Effector memory CD4-positive, alpha-beta T cell (primary cell): ENCODE results near the gene TCERG1L.

Experiments
- DNase-seq, 3 donors: peaks; one replicate each; pipeline ENCODE4 v3.0.0-alpha.2; 2020
- H3K27ac ChIP-seq: 2 replicates; pipeline ENCODE4 v1.7.0; 2013; ENCODE audit warnings: mild to moderate bottlenecking, low read length, moderate library complexity; ENCODE audit not compliant: insufficient read depth, poor library complexity, severe bottlenecking
- H3K27me3 ChIP-seq: replicated peaks from 2 replicates; pipeline ENCODE4 v1.7.0; 2013; ENCODE audit warnings: mild to moderate bottlenecking, low read length; ENCODE audit not compliant: insufficient read depth, control insufficient read depth, poor library complexity, severe bottlenecking
- H3K36me3 ChIP-seq: 2 replicates; pipeline ENCODE4 v1.7.0; 2013; ENCODE audit warnings: mild to moderate bottlenecking, low read length, moderate library complexity; ENCODE audit not compliant: control insufficient read depth, insufficient read depth
- H3K4me1 ChIP-seq: 2 replicates; pipeline ENCODE4 v1.7.0; 2013; ENCODE audit warnings: low read length, mild to moderate bottlenecking; ENCODE audit not compliant: control insufficient read depth, insufficient read depth, poor library complexity, severe bottlenecking
- H3K4me3 ChIP-seq: 2 replicates; pipeline ENCODE4 v1.7.0; 2013; ENCODE audit warnings: low read length, low read depth, mild to moderate bottlenecking; ENCODE audit not compliant: insufficient read depth, poor library complexity, severe bottlenecking
- H3K9me3 ChIP-seq: 2 replicates; pipeline ENCODE4 v1.7.0; 2013; ENCODE audit warnings: mild to moderate bottlenecking, low read length, moderate library complexity; ENCODE audit not compliant: control insufficient read depth

Gene TCERG1L

DNA sequence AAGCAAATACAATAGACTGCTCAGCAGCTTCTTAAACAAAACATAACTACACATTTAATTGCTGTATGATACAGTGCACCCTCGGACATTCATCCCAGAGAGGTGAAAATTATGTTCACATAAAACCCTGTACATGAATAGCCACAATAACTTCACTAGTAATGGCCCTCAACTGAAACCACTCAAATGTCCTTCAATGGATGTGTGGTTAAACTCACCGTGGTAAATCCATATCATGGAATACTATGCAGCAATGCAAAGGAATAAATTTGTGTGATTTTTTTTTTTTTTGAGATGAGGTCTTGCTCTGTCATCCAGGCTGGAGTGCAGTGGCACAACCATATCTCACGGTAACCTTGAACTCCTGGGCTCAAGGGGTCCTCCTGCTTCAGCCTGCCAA, 252.7 kb downstream of the TCERG1L start:
- no peaks in the 10 kb centered on the region for H3K36me3 ChIP-seq
- H3K4me1 ChIP-seq = no peaks in the 10 kb centered on the region
- no peak overlapping the region for H3K4me3 ChIP-seq
- no peaks in the 10 kb centered on the region for H3K27me3 ChIP-seq
- no peak for DNase-seq
- no peaks in the 10 kb centered on the region for H3K9me3 ChIP-seq
- H3K27ac ChIP-seq = no peak overlapping the region

DNA sequence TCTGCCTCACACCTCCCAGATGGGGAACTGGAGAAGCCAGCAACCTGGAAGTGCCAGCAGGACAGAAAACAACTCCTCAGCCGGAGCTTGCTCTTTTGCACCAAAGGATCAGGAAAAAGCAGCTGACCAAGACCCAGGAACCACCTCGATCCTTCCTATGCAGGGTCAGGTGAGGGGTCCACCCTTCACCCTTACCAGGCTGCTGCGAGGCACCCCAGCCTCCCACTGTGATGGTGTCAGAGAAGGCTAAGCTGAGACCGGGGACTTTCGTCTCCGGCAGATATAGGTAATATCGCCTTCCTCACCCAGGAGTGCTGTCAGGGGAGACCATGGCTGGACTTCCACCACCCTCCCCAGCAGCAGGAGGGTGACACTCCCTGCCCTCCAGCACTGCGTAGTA, 254.7 kb downstream of the TCERG1L start:
- no peak overlapping the region for H3K4me3 ChIP-seq
- no peak overlapping the region for H3K27ac ChIP-seq
- no peaks in the 10 kb centered on the region for H3K4me1 ChIP-seq
- no peaks in the 10 kb centered on the region for H3K9me3 ChIP-seq
- no peak for DNase-seq
- H3K36me3 ChIP-seq = no peaks in the 10 kb centered on the region
- no peaks in the 10 kb centered on the region for H3K27me3 ChIP-seq

DNA sequence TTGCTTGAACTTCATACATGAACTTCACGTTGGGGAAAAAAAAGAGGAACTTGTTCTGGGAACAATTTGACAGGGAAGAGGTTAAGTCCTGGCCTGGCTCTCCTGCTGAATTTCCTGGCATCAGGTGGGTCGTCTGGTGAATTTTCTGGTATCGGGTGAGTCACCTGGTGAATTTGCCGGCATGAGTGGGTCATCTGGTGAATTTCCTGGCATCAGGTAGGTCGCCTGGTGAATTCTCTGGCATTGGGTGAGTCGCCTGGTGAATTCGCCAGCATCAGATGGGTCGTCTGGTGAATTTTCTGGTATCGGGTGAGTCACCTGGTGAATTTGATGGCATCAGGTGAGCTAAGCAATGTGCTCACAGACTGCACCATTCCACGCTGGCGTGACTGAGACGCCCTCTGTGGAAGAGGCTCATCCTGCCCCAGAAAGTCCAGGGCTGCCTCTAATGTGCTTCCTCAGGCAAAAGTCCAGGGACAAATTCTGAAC, 255.4 kb downstream of the TCERG1L start:
- no peak for DNase-seq
- no peaks in the 10 kb centered on the region for H3K9me3 ChIP-seq
- no peaks in the 10 kb centered on the region for H3K36me3 ChIP-seq
- no peaks in the 10 kb centered on the region for H3K27me3 ChIP-seq
- no peak overlapping the region for H3K27ac ChIP-seq
- H3K4me1 ChIP-seq = no peaks in the 10 kb centered on the region
- no peak overlapping the region for H3K4me3 ChIP-seq

DNA sequence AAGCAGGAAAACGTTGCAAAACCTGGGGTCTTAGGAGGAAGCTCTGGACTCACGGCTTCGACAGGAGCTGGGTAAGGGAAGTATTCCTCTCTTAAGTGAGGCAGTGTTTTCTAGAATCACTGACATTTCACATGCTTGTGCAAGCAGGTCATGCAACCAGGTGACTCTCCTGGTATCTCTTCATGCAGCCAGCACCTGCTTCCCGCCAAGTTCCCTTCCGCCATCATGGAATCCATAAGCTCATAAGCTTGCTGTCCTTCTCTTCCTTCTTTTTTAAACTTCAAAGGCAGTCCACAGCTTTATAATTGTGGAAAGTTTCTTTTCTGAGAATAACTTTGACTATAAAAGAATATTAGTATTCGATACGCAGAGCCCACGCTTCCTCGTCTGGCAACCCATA, 256.1 kb downstream of the TCERG1L start:
- H3K27ac ChIP-seq = no peak overlapping the region
- no peaks in the 10 kb centered on the region for H3K9me3 ChIP-seq
- no peak for DNase-seq
- H3K36me3 ChIP-seq = no peaks in the 10 kb centered on the region
- H3K4me1 ChIP-seq = no peaks in the 10 kb centered on the region
- H3K27me3 ChIP-seq = no peaks in the 10 kb centered on the region
- H3K4me3 ChIP-seq = no peak overlapping the region

DNA sequence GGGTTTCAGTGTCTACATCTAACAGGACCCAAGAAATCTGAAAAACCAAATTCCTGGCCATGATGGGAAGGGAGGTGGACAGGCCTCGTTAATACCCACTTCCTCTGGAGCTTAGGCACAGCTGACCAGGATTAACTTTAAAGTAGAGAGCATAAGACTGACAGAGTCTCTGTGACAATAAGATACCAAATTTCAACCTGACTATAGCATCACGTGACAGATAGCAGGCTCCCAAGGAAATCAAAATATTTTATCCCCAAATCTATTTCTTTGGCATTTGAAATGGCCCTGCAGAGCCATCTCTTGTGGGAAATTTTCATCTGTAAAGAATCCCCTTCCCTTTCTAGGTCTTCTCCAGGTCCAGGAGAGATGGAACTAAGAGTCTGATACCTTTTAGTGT, 258.3 kb downstream of the TCERG1L start:
- H3K27me3 ChIP-seq = no peaks in the 10 kb centered on the region
- H3K9me3 ChIP-seq = no peaks in the 10 kb centered on the region
- H3K4me1 ChIP-seq = no peaks in the 10 kb centered on the region
- H3K27ac ChIP-seq = no peak overlapping the region
- DNase-seq = no peak
- no peak overlapping the region for H3K4me3 ChIP-seq
- no peaks in the 10 kb centered on the region for H3K36me3 ChIP-seq

DNA sequence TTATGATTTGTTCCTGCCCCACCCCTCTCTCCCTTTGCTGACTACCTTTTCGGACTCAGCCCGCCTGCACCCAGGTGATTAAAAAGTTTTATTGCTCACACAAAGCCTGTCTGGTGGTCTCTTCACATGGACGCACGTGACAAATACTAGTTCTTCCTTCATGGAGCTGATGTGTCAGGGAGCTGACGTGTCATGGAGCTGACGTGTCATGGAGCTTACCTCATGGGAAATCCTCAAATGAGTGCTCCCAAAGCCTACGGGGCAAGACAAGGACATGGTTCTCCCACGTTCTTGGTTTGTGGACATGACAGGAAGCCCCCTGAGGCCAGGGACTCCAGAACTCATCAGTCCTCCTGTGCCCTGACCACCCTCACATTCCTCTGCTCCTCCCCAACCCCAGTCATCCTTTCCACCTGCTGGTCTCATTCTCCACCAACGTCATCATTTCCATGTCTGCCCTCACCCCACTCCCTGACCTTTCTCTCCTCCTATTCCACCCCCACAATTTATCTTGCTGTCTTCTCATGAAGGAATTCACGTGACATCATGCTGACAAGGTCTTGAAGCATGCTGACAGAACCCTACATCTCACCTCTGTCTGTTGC, 261.3 kb downstream of the TCERG1L start:
- H3K27ac ChIP-seq = no peak overlapping the region
- no peak overlapping the region for H3K4me3 ChIP-seq
- H3K9me3 ChIP-seq = no peaks in the 10 kb centered on the region
- no peaks in the 10 kb centered on the region for H3K4me1 ChIP-seq
- H3K36me3 ChIP-seq = no peaks in the 10 kb centered on the region
- H3K27me3 ChIP-seq = no peaks in the 10 kb centered on the region
- DNase-seq = no peak

DNA sequence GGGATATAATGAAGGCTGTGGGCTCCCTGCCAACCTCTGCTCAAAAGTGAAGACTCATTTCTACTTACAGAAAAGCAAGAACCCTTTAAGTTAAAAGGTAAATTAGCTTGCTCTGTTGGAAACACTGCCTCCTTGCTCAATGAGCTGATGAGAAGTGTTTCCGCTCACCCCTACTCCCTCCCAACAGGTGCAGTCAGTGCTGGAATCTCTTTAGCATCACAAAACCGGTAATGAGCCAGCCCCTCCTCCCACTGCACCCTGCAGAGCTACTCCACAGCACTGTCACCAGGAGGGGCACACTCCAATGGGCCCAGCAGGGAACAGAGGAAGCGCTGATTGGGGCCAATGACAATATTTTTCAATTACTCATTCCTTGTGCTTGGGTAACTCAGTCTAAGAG, 262.5 kb downstream of the TCERG1L start:
- H3K9me3 ChIP-seq = no peaks in the 10 kb centered on the region
- no peak overlapping the region for H3K4me3 ChIP-seq
- no peaks in the 10 kb centered on the region for H3K4me1 ChIP-seq
- no peak for DNase-seq
- H3K27ac ChIP-seq = no peak overlapping the region
- H3K27me3 ChIP-seq = no peaks in the 10 kb centered on the region
- no peaks in the 10 kb centered on the region for H3K36me3 ChIP-seq

DNA sequence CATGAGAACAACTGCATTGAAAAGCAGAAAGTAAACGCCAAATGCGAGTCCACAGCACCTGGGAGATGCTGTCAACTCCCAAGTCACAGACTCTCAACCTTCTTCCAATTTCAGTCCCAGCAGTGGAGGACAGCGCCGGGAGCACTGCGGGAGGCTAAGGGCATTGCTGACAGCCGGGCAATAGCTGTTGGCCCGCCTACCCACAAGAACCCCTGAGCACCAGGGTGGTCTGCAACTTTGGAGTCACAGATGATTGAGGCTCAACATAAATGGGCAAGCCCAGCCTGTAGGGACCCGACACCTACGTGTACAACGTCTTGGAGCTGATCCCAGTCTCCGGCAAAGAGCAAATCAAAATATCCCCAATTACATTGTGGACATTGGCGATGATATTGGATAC, 262.9 kb downstream of the TCERG1L start:
- DNase-seq = no peak
- Histone ChIP-seq H3K27me3 (no peaks in the 10 kb centered on the region), H3K27ac (no peak overlapping the region), H3K9me3 (no peaks in the 10 kb centered on the region), H3K36me3 (no peaks in the 10 kb centered on the region), H3K4me3 (no peak overlapping the region), H3K4me1 (no peaks in the 10 kb centered on the region)

DNA sequence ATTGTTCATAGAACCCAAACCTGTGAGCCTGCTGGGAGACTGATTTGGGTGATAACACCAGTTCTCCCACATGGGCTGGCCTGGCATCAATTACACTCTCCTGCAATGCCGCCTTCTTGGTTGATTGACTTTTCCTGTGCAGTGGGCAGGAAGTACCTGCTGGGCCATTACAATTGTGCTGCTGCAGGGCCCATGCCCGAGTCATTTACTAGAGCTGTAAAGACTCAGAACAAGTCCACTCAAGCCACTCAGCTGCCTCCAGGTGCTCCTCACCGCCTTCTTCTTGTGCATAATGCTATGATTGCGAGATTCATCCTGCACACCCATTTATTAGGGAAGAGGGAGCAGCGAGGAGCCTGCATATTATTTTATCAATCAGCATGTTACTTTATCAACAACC, 264.0 kb downstream of the TCERG1L start:
- no peaks in the 10 kb centered on the region for H3K36me3 ChIP-seq
- H3K27ac ChIP-seq = no peak overlapping the region
- H3K27me3 ChIP-seq = no peaks in the 10 kb centered on the region
- no peak overlapping the region for H3K4me3 ChIP-seq
- no peaks in the 10 kb centered on the region for H3K4me1 ChIP-seq
- no peak for DNase-seq
- H3K9me3 ChIP-seq = no peaks in the 10 kb centered on the region

DNA sequence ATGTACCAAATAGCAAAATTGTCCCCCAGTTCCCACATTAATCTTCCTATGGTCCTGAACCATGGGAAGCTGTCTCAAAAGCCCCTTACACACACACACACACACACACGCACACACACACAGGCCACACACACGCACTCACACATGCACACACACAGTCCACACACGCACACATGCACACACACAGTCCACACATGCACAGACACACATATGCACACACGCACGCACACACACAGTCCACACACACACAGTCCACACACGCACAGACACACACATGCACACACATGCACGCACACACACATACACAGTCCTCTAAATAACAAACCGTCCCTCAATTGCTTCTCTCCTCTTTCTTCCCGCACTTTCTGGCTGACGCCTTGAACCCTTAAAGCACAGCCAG, 265.3 kb downstream of the TCERG1L start:
- H3K4me3 ChIP-seq = no peak overlapping the region
- H3K36me3 ChIP-seq = no peaks in the 10 kb centered on the region
- H3K27ac ChIP-seq = no peak overlapping the region
- no peaks in the 10 kb centered on the region for H3K27me3 ChIP-seq
- no peaks in the 10 kb centered on the region for H3K4me1 ChIP-seq
- DNase-seq = no peak
- no peaks in the 10 kb centered on the region for H3K9me3 ChIP-seq
